HUES64 (cell line): ENCODE measurements around the gene SLC25A31. TPM values are rescaled to one million over a fixed set of nuclear protein-coding genes. Genes with fewer than 3 reads are reported as not detected.

Experiments
- H3K27ac ChIP-seq: 2 replicates; pipeline ENCODE4 v1.7.0; 2013; ENCODE audit warnings: low read depth, low read length, inconsistent platforms
- H3K27me3 ChIP-seq: 2 replicates; pipeline ENCODE4 v1.6.1; 2013; ENCODE audit warnings: mild to moderate bottlenecking, low read length; ENCODE audit not compliant: insufficient read depth
- H3K36me3 ChIP-seq: 2 replicates; pipeline ENCODE4 v1.6.1; 2013; ENCODE audit warnings: mild to moderate bottlenecking, low read length; ENCODE audit not compliant: insufficient read depth
- H3K4me1 ChIP-seq: 2 replicates; pipeline ENCODE4 v1.6.1; 2013; ENCODE audit warnings: mild to moderate bottlenecking, low read length, moderate library complexity; ENCODE audit not compliant: insufficient read depth
- H3K4me3 ChIP-seq: 2 replicates; pipeline ENCODE4 v1.5.1; 2013; ENCODE audit warnings: mild to moderate bottlenecking, low read length, moderate library complexity
- H3K9ac ChIP-seq: 2 replicates; pipeline ENCODE4 v1.6.1; 2013; ENCODE audit warnings: mild to moderate bottlenecking, low read depth, low read length
- H3K9me3 ChIP-seq: 2 replicates; pipeline ENCODE4 v1.6.1; 2013; ENCODE audit warnings: low read depth, low read length; ENCODE audit not compliant: insufficient read depth
- WGBS: fragments of 150-250, 120-280 bp; methylation state at CpG from one replicate; pipeline ENCODE4 v1.1.7; 2013; ENCODE audit warnings: missing lambda C conversion rate; 5-methylcytosine and 5-hydroxymethylcytosine counted together
- polyA plus RNA-seq, 2 experiments: library from polyadenylated mRNA; stranded (reverse); fragments of 50-300 nt; gene quantifications; one replicate each; pipeline ENCODE4 v1.2.3, GENCODE V29; 2013

SLC25A31 gene
- polyA plus RNA-seq (2013, experiment 1 of 2), result not detected
- not detected for polyA plus RNA-seq (2013, experiment 2 of 2)

DNA sequence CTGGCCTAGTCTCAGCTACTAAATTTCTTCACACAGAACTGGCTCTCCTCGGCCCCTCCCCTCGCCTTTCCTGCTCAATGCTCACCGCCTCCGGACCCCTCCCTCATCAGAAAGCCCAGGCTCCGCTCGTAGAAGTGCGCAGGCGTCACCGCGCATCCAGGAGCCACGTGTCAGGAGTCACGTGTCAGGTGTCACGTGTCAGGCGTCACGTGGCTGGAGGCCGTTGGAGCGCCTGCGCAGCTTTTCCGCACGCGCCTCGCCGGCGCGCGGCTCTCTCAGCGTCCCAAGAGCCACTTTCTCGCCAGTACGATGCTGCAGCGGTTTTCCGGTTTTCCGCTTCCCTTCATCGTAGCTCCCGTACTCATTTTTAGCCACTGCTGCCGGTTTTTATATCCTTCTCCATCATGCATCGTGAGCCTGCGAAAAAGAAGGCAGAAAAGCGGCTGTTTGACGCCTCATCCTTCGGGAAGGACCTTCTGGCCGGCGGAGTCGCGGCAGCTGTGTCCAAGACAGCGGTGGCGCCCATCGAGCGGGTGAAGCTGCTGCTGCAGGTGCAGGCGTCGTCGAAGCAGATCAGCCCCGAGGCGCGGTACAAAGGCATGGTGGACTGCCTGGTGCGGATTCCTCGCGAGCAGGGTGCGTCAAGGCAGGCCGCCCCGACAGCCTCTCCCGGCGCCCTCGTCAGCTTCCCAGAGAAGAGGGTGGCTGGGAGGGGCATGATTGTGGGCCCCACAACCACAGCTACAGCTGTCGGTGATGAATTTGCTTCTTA is at the start of gene SLC25A31:
Gene SLC25A31, plus strand, starts transcription at position 259 of the 772 bp plus-strand sequence. Its CDS starts 146 bp downstream, at position 405.
- Histone ChIP-seq H3K27ac (no peak within 1 kb of the TSS), H3K9me3 (no peaks in the 10 kb centered on the region), H3K27me3 (no peaks in the 10 kb centered on the region), H3K4me3 (no peak within 1 kb of the TSS), H3K4me1 (no peaks in the 10 kb centered on the region), H3K9ac (no peak within 1 kb of the TSS), H3K36me3 (no peaks in the 10 kb centered on the region)
- 95% methylated on average over 64 of the region's 64 CpGs for WGBS

DNA sequence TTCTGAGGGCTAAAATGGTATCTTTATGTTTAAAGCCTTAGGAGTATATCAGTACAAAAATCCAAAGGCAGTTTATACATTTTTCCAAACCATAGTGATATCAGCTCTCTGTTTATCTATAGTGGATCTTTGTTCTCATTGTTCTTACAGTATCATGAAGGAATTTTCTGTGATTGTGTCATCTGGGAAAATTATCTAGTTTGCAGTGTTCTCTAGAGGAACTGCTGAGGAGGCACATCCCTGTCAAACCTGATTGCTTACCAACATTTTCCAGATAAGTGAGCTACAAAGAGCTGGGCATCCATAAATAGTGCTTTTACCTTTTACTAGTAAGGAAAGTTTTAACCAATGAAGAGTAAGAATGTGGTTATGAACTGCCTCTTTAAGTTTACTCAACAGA is 44.9 kb upstream of the SLC25A31 start:
- H3K27ac ChIP-seq, result no peak overlapping the region
- no peaks in the 10 kb centered on the region for H3K27me3 ChIP-seq
- H3K4me1 ChIP-seq, result no peaks in the 10 kb centered on the region
- peaks cover 37% of the 10 kb centered on the region for H3K36me3 ChIP-seq
- H3K9ac ChIP-seq, result no peak overlapping the region
- H3K9me3 ChIP-seq, result no peaks in the 10 kb centered on the region
- H3K4me3 ChIP-seq, result no peak overlapping the region

DNA sequence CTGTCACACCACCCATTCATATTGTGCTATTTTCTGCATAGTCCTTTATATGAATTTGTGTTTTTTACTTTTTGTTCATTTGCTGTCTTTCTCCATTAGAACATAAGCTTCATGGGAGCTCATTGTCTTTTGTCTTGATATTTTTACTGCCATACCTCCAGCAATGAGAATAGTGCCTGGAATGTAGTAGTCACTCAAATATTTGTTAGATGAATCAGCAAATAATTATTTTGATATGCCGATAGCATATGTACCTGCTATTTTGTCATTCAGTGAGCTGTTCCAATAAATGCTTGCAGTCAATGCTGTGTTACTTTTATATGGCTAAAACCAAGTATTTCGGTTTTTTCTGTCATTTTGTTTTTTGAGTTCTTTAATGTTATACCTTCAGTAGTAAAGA is 43.5 kb upstream of the SLC25A31 start:
- no peak overlapping the region for H3K27ac ChIP-seq
- WGBS, result 95% methylated on average over 2 of the region's 2 CpGs
- no peaks in the 10 kb centered on the region for H3K4me1 ChIP-seq
- H3K4me3 ChIP-seq, result no peak overlapping the region
- H3K9me3 ChIP-seq, result no peaks in the 10 kb centered on the region
- H3K36me3 ChIP-seq, result peaks cover 37% of the 10 kb centered on the region
- no peak overlapping the region for H3K9ac ChIP-seq
- H3K27me3 ChIP-seq, result no peaks in the 10 kb centered on the region

DNA sequence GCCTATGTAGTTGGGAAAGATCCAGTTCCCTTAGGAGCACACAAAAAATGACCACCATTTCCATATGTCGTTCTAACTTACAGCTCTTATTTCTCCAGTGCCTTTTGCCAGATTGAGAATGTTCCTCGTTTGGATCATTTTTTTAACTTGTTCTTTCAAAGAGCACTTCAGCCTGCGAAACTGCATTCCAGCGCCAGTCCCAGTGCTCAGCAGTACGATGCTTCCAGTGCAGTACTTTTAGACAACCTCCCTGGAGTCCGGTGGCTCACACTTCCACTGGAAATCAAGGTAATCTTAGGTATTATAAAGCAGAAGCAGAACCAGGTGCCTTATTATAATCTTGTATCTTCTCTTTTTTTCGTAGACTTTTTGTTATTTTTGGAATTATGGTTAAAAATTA is 42.6 kb upstream of the SLC25A31 start:
- H3K4me1 ChIP-seq, result no peaks in the 10 kb centered on the region
- 93% methylated on average over 6 of the region's 7 CpGs for WGBS
- no peak overlapping the region for H3K9ac ChIP-seq
- H3K4me3 ChIP-seq, result no peak overlapping the region
- no peaks in the 10 kb centered on the region for H3K27me3 ChIP-seq
- H3K9me3 ChIP-seq, result no peaks in the 10 kb centered on the region
- H3K36me3 ChIP-seq, result peaks cover 37% of the 10 kb centered on the region
- no peak overlapping the region for H3K27ac ChIP-seq

DNA sequence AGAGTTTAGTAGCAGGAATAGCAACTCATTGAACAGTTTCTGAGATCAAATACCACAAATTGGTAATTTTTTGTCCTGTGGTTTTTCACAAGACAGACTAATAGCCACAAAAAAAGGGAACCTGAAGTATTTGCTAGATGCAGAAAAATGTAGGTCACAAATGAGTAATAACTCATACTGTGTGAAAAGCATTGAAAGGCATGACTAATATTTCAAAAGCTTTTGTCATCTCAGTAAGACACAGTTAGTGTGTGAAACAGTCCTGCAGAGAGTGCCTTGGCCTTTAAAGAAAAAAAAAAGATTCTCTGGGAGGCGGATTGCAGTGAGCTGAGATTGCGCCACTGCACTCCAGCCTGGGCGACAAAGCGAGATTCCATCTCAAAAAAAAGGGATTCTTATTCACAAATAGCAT is 31.4 kb upstream of the SLC25A31 start:
- Histone ChIP-seq H3K9me3 (no peaks in the 10 kb centered on the region; the same call in 1 of the 2 replicates), H3K4me3 (no peak overlapping the region), H3K27ac (no peak overlapping the region), H3K4me1 (no peaks in the 10 kb centered on the region; the same call in 1 of the 2 replicates), H3K27me3 (no peaks in the 10 kb centered on the region), H3K9ac (no peak overlapping the region), H3K36me3 (peaks cover 31% of the 10 kb centered on the region)
- WGBS, result 91% methylated on average over 4 of the region's 4 CpGs

DNA sequence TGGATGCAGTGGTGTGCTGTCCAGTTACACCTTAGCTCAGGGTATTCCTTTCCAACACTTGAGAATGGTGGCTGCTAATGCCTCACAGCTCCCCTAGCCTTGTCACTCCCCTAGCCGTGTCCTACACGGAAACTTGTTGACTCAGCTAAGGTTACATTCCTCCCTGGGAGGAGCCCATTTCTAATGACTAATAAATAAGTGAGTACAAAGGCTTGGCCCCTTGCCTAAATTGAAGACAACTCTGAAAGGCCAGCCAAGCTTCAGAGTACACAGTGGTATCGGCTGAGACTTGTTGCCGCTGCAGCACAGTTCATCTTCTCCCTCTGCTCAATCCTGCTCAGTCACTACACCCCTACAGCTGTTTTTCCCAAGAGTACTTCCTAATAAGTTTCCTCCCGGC is 21.2 kb upstream of the SLC25A31 start:
- Histone ChIP-seq H3K9me3 (0 out of 2 replicates have a peak, but pooled peaks cover 2% of the 10 kb centered on the region), H3K9ac (no peak overlapping the region), H3K4me3 (no peak overlapping the region), H3K4me1 (no peaks in the 10 kb centered on the region), H3K27me3 (no peaks in the 10 kb centered on the region), H3K27ac (no peak overlapping the region), H3K36me3 (peaks cover 63% of the 10 kb centered on the region)
- WGBS, result 86% methylated on average over 5 of the region's 5 CpGs

DNA sequence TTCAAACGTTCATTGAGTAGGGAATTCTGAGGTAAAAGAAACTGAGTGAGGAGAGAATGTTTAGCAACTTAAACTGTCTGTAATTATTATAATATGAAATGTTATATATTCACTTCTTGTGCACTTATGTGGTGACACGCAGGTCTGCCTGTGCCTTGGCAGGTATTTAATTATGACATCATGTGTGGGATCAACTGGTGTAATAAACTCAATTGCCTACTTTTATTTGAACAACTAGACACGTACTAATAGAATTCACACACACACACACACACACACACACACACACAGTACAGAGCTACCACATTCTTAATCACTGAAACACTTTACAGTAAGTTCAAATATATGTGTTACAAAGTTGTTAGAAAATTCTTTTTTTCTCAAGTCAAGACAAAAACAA is 20.7 kb upstream of the SLC25A31 start:
- Histone ChIP-seq H3K9me3 (0 out of 2 replicates have a peak, but pooled peaks cover 2% of the 10 kb centered on the region), H3K36me3 (peaks cover 63% of the 10 kb centered on the region), H3K9ac (no peak overlapping the region), H3K27ac (no peak overlapping the region), H3K27me3 (no peaks in the 10 kb centered on the region), H3K4me1 (no peaks in the 10 kb centered on the region), H3K4me3 (no peak overlapping the region)
- WGBS, result 91% methylated on average over 2 of the region's 3 CpGs

DNA sequence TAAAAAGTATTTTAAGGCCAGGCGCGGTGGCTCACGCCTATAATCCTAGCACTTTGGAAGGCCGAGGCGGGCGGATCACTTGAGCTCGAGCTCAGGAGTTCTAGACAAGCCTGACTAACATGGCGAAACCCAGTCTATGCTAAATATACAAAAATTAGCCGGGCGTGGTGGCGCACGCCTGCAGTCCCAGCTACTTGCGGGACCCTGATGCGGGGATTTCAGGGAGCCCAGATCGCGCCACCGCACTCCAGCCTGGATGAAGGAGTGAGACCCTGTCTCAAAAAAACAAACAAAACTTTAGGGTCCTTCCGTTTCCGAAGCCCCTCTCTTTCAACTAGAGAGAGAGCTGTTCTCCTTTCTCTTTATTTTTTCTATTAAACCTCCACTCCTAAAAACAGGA is 1.2 kb downstream of the SLC25A31 start:
- Histone ChIP-seq H3K27me3 (no peaks in the 10 kb centered on the region), H3K36me3 (no peaks in the 10 kb centered on the region), H3K4me1 (no peaks in the 10 kb centered on the region), H3K27ac (no peak overlapping the region), H3K4me3 (no peak overlapping the region), H3K9me3 (no peaks in the 10 kb centered on the region), H3K9ac (no peak overlapping the region)
- WGBS, result 97% methylated on average over 19 of the region's 19 CpGs

DNA sequence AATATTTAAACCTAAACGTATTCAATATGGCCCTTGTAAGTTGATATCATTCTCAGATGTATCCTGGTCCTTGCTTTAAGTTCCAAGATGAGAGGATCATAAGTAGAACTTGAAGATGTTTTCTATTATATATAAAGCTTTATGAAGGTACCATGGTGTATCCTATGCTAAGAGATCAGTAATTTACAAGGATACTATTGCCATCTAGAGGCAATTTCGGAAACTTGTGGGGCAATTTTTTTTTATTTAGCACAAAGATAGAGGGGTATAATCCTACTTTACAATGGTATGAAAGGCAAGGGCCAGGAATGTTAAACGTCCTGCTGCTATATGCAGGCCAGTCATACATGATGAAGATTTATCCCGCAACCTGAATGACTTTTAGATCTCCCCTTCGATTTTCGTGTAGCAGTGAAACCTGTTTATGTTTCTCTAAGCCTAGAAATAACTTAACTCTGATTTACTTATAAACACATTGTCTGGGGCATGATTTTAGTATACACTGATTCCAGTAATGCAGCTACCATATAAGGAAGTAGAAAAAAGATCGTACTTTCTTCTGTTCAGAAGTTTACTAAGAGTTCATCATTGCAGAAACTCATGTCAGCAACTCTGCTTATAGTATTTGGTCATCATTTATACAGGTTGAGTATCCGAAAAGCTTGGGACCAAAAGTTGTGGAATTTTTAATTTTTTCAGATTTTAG is 2.6 kb downstream of the SLC25A31 start:
- 32% methylated on average over 5 of the region's 8 CpGs for WGBS
- no peaks in the 10 kb centered on the region for H3K36me3 ChIP-seq
- no peak overlapping the region for H3K4me3 ChIP-seq
- H3K9me3 ChIP-seq, result no peaks in the 10 kb centered on the region
- H3K9ac ChIP-seq, result no peak overlapping the region
- no peaks in the 10 kb centered on the region for H3K4me1 ChIP-seq
- no peak overlapping the region for H3K27ac ChIP-seq
- H3K27me3 ChIP-seq, result no peaks in the 10 kb centered on the region

DNA sequence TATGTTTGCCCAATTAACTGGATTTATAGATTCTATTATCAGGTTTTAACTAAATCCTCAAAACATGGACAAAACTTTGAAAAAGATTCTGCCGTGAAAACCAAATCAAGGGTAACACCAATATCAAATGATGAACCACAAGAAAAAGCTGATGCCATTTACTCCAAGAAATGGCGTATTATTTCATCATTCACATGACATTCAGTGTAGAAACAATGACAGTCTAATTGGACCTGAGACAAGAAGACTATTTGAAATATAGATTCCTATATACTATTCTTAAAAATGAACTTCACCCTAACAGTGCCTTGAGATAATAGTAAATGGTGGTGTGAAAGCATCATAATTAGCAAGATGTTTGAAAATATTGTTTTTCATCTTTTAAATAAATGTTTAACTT is 4.8 kb downstream of the SLC25A31 start:
- Histone ChIP-seq H3K36me3 (no peaks in the 10 kb centered on the region), H3K4me3 (no peak overlapping the region), H3K9me3 (no peaks in the 10 kb centered on the region), H3K4me1 (no peaks in the 10 kb centered on the region), H3K27me3 (no peaks in the 10 kb centered on the region), H3K9ac (no peak overlapping the region), H3K27ac (no peak overlapping the region)
- 92% methylated on average over 2 of the region's 2 CpGs for WGBS

DNA sequence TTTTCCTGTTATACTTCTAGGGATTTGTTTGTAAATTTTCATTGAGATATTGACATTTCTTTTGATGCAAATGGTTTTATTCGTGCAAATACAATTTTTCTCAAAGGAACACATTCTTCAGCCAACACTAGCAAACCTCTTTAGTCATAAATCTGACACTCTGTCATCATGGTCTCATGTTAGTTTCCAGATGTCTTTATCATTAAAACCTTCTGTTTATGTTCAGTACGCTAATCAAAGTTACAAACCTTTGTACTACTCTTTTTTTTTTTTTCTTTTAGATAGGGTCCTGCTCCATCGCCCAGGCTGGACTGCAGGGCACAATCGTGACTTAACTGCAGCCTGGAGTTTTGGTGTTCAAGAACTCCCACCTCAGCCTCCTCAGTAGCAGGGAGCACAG is 7.1 kb downstream of the SLC25A31 start:
- H3K36me3 ChIP-seq, result no peaks in the 10 kb centered on the region
- no peaks in the 10 kb centered on the region for H3K27me3 ChIP-seq
- H3K9me3 ChIP-seq, result no peaks in the 10 kb centered on the region
- no peak overlapping the region for H3K9ac ChIP-seq
- H3K4me3 ChIP-seq, result no peak overlapping the region
- WGBS, result 89% methylated on average over 4 of the region's 4 CpGs
- no peaks in the 10 kb centered on the region for H3K4me1 ChIP-seq
- no peak overlapping the region for H3K27ac ChIP-seq
